Panc1 (cell line): ENCODE results near the gene SPTY2D1.

Experiments used
- POLR2AphosphoS5 ChIP-seq: IDR thresholded peaks from 2 replicates; pipeline ENCODE4 v1.6.1; 2012; ENCODE audit warnings: mild to moderate bottlenecking, low read depth, low read length, moderate library complexity
- TCF7L2 ChIP-seq: IDR thresholded peaks from 2 replicates; pipeline ENCODE4 v1.6.1; 2011; ENCODE audit warnings: mild to moderate bottlenecking, low read depth, low read length, inconsistent platforms
- TF ChIP-seq, protein P1 (sequence below): fragments of 450-650 bp; IDR thresholded peaks from 2 replicates; pipeline ENCODE4 v1.5.1; 2017; ENCODE audit warnings: mild to moderate bottlenecking

DNA sequence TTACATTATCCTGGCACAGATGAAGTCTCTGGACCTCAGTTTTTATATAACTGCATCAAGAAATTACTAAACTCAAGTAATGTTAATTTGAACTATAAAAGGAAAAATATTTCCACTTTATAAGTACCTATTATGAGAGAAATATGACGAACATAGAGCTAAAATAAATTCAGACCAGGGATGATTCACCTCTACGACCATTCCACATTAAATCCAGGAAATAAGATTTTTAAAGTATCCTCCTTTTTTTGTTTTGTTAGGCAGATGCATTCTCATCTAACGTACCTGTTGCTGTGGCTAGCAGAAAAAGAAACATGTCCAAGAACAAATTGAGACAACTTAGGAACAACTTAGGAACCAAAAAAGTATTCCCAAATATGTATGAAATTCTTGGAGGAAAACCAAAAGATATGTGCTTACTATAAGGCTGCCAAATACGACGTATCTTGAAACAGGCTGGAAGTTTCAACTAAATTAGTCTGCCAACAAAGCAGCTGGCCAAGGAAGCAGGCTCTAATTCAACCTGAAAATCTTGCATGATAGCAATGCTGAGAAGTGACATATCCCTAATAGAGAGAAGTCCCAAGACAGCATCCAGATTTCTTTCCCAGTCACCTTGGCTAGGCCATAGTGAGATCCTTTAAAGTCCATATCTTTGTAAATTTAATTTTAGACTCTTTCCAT lies 15.7 kb downstream of the SPTY2D1 start:
- no peak for TF ChIP-seq POLR2AphosphoS5
- TF ChIP-seq, protein P1, sequence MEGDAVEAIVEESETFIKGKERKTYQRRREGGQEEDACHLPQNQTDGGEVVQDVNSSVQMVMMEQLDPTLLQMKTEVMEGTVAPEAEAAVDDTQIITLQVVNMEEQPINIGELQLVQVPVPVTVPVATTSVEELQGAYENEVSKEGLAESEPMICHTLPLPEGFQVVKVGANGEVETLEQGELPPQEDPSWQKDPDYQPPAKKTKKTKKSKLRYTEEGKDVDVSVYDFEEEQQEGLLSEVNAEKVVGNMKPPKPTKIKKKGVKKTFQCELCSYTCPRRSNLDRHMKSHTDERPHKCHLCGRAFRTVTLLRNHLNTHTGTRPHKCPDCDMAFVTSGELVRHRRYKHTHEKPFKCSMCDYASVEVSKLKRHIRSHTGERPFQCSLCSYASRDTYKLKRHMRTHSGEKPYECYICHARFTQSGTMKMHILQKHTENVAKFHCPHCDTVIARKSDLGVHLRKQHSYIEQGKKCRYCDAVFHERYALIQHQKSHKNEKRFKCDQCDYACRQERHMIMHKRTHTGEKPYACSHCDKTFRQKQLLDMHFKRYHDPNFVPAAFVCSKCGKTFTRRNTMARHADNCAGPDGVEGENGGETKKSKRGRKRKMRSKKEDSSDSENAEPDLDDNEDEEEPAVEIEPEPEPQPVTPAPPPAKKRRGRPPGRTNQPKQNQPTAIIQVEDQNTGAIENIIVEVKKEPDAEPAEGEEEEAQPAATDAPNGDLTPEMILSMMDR: no peak
- no peak for TF ChIP-seq TCF7L2
